ENCODE results near the gene TPST2.

The TPST2 gene

DNA sequence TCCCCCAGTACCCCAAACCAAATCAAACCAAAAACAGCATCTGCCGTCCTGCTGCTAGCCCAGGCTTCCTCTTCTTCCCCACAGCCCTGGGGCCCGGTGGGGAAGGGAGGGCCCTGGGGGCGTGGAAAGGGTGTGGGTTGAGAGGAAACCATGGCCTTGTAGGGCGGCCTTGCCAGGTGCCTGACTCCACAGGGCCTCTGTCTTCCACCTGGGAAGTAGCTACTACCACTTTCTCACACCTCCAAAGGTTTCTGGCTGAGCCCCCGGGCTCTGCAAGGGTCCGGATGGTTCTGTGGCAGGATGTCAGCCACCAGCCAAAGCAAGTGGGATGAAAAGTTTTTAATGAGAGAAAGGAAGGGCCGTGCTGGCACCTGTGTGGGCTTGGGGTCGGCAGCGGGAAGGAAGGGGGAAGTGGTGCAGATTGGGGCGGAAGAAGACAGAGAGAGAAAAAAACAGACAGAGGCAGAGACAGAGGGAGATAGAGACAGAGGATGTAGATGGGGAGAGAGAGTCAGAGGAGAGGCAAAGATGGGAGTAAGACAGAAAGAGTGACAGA lies 10.5 kb downstream of the TPST2 start:
- peak; percentile 55 for DNase-seq

DNA sequence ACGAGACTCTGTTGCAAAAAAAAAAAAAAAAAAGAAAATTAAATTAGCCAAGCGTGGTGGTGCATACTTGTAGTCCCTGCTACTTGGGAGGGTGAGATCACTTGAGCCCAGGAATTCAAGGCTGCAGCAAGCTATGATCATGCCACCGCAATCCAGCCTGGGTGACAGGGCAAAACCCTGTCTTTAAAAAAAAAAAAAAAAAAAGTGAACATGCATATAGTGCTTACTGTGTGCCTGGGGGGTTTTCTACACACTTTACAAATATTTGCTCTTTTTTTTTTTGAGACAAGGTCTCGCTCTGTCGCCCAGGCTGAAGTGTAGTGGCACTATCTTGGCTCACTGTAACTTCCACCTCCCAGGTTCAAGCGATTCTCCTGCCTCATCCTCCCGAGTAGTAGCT lies 12.9 kb downstream of the TPST2 start:
- DNase-seq, result no peak

DNA sequence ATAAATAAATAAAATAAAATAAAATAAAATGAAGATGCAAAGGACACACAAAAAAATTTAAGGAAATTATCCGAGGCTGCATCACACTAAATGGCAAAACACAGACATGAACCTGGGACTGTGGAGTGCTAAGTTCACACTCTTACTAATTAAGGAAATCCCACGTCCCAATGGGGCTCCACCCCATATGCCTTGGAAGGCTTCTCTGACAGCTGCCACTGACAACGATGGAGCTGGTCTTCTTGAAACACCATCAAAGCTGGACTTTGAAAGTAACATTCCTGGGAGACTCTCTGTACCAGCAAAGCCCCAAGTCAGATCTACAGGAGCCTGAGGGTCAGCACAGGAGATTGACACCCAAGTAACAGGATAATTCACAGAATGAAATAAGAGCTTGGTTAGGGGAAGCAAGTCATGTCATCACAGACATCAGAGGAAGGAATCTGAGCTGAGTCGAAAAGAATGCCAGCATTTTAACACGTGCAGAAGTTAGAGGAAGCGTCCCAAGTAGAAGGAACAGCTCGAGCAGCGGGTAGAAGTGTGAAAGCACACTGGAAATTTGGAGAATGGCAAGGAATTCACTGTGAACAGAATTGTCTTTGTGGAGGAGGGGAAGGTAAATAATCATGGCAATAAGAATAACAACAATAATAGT lies 13.8 kb downstream of the TPST2 start:
- DNase-seq, result no peak

DNA sequence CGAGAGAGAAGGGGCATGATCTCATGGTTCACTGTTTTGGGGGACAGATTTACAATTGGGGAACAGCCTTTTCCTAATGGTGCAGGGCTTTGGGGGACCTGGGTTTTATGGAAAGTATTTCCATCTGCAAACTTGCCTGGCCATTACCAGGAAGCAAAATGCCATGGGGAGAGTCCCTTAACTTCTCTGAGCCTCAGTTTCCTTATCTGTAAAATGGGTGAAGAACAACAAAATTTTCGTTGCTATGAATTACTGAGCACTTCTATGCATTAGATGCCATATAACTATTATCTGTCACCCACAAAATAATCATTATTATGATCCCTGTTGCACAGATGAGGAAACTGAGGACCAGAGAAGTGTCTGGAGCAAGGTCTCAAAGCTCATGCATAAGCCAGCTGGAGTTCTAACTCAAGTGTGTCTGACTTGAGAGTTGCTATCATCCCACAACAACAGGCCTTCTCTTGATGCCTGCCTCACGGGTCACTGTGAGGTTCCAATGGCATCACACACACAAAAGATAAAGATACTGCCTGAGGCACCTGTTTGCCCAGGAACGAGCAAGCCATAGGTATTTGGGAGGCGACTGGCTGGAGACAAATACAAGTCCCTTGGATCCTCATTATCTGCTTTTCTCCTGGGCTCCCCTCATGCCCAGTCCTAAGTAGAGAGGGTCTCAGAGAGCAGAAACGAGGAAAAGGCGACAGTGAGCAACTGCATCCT lies 15.8 kb downstream of the TPST2 start:
- no peak for DNase-seq

DNA sequence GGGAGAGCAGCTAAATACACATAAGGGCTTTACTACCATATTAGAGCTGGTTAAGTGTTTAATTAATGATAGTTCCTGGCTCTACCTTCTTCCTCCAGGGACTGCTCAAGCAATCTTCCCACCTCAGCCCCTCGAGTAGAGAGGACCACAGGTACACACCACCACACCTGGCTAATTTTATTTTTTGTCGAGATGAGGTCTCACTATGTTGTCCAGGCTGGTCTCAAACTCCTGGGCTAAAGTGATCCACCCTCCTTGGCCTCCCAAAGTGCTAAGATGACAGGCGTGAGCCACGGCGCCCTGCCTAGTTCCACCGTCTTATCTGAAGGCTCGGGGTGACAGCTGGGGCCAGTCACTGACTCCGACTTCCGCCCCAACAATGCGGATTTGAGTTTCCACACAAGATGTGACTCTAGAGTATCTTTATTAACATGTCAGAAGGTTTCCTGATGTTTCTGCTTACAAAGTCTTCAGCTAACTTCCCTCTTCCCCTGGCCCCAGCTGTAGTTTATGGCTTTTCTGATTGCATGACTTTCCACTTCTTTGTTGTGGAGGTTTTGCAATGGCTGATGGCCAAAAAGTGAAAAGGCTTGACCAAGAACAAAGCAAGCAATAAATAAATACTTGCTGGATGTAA lies 16.8 kb downstream of the TPST2 start:
- DNase-seq, result peak; percentile 55

DNA sequence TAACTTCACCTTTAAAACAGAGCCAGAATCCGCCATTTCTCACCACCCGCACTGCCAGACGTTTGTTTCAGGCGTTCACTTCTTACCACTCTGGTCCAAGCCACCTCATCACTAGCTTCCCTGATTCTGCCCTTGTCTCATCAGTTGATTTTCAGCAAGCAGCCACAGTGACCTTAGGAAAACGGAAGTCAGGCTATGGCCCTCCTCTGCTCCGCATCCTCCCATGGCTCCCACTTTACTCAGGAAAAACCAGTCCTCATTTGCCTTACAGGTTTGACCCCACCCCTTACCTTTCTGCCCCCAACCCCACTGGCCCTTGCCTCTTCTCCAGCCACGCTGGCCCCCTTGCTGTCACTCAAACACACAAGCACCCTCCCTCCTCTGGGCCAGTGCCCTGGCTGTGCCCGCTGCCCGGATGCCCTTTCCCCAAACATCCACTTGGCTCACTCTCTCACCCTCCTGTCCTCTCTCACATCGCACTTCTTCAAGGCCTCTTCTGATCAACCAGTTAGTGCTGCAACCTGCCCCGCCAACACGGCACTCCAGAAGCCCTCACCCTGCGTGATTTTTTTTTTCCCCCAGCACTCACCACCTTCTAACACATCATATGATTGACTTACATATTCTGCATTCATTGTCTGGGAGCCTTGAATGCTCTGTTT lies 18.9 kb downstream of the TPST2 start:
- no peak for DNase-seq

DNA sequence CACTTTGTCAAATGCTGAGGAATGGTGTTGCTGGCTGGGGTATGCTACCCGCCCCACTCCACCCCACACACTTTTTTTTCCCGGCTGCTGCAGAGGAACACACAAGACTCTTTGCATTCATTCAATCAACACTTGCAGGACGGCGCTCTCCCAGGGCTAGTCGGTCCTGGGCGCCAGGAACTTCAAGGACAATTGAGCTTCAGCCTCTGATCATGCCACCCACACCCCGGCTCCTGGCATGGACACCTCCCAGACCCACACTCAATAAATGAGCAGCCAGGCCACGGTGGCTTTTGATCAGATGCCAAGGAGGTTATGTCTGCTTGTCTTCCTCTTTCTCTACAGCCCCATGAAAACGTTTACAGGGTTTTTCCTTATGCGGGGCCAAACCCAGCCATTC lies 19.8 kb downstream of the TPST2 start:
- DNase-seq, result no peak

DNA sequence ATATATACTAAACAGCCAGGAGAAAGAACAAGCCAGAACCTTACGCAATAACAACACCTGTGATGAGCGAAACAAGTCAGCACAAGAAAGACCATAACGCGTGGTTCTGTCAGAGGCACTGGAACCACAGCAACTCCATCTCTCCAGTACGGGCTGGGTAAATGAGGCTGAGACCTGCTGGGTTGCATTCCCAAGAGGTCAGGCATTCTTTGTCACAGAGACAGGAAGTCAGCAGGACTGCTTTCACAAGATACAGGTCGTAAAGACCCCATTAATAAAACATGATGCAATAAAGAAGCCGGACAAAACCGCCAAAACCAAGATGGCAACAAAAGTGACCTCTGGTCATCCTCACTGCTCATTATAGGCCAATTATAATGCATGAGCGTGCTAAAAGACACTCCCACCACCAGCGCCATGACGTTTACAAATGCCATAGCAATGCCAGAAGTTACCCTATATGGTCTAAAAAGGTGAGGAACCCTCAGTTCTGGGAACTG lies 21.7 kb downstream of the TPST2 start:
- no peak for DNase-seq

DNA sequence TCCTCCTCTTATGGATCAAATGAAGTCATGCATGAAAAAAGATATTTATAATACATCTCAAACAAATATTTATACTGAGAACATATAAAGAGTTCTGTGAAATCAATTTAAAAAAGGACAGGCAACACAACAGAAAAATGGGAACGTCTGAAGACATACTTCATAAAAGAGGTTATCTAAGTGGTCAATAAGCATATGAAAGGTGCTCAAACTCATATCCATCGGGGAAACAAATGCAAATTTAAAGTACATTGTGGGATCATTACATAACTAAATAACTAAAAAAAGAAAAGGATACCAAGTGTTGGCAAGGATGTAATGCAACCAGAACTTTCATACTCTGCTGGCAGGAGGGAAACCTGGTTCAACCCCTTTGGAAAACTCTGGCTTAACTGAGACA lies 22.3 kb downstream of the TPST2 start:
- DNase-seq, result no peak

DNA sequence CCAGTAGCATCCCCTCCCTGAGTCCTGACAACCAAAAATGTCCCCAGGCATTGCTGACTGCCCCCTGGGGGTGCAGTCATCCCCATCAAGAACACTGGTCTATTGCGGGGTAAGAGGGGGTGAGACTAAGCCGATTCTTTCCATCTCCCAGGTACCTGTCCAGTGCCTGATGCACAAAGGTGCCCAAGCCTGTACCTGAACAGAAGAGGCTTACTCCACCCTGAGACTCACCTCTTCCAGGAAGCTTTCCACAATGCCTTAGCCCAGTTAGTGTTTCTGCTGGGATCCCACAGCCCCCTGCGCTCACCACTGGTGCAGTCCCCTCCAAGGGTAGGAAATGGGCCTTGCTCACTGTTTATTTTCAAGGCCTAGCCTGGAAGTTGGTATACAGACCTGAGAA lies 22.9 kb downstream of the TPST2 start:
- no peak for DNase-seq

DNA sequence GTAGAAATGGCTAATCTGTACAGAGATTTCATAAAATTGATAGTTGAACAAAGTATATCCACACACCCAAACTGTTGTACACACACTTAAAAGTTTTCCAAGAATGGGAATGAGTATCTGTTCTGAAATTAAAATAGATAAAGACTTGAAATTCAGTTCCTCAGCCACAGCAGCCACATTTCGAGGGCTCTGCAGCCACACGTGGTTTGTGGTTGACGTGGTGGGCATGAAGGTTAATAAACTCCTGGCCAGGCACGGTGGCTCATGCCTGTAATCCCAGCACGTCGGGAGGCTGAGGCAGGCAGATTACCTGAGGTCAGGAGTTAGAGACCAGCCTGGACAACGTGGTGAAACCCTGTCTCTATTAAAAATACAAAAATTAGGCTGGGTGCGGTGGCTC lies 24.0 kb downstream of the TPST2 start:
- no peak for DNase-seq

DNA sequence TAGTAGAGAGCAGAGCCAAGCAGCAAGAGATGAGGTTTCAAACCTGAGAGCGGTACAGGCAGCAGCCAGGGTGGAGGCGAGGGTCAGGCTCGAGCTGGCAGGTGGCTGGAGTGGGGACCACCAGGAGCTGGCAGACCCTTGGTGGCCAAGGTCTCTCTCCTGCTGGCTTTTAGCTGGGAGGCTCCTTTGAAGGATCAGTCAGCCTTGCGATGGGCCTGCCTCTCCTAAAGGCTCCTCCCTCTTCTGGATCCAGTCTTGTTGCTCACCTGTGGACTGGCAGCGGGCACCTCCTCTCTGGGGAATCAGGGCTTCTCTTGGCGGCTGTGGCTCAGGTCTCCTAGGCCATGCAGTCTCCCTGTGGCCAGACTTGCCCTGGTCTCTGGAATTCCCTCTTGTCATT lies 24.8 kb downstream of the TPST2 start:
- no peak for DNase-seq

DNA sequence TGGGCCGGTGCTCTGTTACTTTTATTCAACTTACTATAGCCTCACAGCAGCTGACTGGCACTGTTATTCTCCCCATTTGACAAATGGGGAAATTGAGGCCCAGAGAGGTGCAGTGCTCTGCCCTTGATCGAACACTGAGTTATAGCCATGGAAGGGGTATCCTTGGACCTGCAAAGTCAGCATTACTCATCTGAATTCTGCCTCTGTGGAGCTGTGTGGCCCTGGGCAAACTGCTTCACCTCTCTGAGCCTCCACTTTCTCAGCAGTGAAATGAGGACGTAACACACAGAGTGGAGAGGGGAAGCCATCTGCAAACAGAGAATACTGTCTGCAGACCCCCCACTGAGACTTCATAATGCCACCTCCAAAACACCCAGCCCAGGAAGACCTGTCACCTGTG lies 25.3 kb downstream of the TPST2 start:
- DNase-seq, result no peak

DNA sequence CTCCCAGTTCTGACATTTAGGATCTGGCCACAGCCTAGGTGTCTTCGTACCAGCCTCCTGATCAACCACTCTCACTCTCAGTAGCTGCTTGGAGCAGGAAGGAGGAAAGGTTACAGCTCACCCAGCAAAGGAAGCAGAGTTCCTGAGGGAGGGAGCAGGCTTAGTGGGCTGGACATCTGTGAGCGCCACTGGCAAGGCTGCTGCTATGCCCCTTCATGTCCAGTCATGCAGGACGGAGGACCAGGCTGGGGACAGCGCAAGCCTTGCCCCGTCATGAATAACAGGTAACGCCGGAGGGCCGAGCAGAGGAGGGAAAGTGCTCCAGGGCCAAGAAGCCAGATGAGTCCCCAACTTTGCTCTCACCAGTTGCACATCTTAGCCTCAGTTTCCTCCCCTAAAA lies 25.8 kb downstream of the TPST2 start:
- DNase-seq, result no peak

DNA sequence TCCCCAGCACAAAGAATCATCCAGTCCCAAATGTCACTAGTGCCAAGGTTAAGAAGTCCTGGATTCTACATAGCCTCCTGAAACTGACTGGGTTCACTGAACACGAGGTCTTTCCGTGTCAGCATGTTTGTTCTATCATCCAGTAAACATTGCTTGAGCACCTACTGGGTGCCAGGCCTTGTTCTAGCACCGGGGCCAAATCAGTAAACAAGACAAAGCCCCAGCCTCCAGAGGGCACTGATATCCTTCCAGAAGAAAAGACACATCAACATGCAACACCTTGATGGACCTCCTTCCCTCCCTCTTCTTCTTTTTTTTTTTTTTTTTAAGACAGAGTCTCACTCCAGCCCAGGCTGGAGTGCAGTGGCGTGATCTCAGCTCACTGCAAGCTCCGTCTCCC lies 26.9 kb downstream of the TPST2 start:
- DNase-seq, result no peak

DNA sequence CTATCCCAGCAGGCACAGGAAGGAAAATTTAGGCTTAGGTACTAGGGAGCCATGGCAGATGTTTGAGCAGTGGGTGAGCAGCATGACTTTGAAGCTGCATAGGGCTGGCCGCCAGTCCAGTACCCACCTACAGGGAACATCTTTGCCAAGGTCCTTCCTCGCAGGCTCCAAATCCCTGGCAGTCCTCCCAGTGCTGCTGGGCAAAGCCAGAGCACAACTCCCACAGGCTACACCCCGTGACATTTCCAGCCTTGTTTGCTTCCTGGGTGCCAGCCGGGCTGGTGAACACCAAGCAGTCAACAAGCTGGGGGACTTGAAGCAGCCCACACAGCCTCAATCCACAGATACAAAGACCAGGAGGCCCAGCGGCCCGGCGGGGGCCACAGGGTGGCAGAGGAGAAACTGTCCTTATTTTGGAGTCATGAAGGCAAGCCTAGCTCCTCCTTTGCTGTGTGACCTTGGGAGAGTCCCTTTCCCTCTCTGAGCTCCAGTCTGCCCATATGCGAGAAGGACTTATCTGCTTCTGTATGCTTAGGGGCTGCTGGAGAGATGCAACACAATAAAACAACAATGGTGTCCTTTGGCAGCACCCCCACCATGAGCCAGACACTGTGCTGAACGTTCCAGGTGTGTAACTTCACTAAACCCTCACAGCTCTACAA lies 28.0 kb downstream of the TPST2 start:
- no peak for DNase-seq

DNA sequence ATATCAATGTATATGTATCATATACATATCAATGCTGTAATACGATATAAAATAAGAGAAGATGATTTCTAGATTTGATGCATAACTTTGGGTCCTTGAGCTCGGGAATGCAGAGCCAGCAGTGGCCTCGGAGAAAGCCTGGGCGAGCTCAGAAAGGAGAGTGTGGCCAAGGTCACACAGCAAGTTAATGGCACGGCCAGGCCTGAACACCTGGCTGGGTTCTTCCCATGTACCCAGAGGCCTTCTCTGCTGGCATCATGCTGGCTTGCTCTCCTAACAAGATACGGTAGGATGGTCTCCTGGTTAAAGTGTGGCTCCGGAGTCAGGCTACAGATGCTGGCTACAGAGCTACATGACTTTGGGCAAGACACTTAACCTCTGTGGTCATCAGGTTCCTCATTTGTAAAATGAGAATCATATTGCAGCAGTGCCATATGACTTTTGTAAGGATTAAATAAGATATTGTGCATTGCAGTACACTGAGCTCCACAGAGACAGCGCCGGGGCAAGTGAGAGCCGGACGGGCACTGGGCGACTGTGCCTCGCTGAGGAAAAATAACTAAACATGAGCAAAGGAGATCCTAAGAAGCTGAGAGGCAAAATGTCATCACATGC lies 29.9 kb downstream of the TPST2 start:
- no peak for DNase-seq

DNA sequence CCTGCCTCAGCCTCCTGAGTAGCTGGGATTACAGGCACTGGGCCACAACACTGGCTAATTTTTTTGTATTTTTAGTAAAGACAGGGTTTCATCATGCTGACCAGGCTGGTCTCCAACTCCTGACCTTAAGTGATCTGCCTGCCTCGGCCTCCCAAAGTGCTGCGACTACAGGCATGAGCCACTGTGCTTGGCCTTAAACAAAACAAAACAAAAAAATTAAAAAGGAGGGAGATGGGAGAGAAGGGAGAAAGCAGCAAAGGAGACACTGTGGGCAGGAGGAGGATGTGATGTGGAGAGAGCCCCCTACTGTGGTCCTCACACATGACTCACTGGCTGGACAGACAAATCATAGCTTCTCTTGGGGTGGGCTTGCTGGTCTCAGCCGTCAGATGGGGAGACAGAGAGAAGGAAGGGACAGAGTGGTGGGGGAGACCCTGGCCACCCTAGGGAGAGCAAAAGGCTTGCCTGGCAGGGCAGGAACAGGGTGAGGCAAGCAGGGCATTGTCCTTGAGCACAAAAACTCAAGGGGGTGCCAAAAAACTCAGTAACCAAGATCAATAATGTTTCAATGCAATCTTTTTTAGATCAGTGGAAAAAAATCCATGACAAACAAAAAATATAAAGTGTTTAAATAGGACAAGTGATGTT lies 31.6 kb downstream of the TPST2 start:
- no peak for DNase-seq

DNA sequence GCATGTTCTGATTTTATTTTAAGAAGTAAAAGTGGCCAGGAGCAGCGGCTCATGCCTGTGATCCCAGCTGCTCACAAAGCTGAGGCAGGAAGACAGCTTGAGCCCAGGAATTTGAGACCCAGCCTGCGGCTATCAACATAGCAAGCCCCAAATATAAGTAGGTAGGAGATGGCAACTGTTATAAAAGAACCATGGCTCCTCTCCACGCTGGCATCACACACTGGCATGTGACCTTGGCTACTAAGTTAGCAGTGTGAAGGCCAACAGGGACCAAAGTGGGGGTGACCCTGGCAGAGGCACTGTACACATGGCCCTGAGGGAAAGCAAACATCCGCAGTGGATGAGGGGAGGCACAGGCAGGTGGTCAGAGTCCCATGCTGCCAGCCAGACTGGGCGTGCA lies 33.0 kb downstream of the TPST2 start:
- DNase-seq, result no peak

DNA sequence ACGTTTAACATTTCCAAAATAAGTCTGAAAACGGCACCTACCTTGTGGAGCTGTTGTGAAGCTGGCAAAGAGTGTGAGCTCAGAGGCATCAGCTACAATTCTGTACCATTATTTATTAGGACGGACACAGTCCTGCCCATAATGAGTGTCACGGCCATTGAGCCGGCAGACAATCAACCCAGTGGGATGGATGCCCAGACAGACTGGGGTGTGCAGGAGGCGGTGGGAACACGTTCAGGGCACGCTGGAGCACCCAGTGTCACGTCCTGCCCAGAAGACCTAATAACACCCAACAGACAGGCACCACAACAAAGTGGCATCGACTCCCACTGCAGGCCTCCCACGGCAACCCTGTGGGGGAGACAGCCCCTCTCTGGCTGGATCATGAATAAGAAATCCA lies 34.5 kb downstream of the TPST2 start:
- no peak for DNase-seq

DNA sequence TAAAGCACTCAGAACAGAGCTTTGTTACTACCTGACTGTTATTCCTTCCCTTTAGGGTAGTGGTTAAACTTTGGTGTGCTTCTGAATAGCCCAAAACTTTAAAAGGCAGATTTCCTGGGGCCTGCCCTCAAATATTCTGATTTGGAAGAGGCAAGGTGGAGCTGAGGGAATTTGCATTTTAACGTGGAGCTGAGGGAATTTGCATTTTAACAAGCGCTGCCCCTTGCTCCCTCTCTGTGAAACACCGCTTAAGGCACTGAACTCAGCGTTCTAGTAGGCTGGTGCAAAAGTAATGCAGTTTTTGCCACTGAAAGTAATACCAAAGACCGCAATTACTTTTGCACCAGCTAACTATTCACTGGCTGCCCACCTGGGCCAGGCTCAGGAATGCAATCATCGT lies 35.0 kb downstream of the TPST2 start:
- no peak for DNase-seq

Data from CD4-positive, alpha-beta T cell treated with Interferon gamma for 1 hour (primary cell).